Endothelial cell of umbilical vein (primary cell): ENCODE results near the gene TXNDC2. TPM values are rescaled to one million over a fixed set of nuclear protein-coding genes. Genes with fewer than 3 reads are reported as not detected.

ENCODE experiments used
- BruUV-seq: library from RNA; stranded (reverse); fragments of 400-500 nt; replicated peaks from 2 replicates; lab custom pipeline; 2021; lab: Mats Ljungman, UMichigan
- CTCF ChIA-PET: fragments of 300-600, 350-600 bp; sonication (Branson Sonifier 250); formaldehyde crosslinking; loops from one replicate; lab custom pipeline; 2021; ENCODE audit warnings: antibody characterized with exemption, inconsistent platforms; lab: Charles Lee
- POLR2A ChIA-PET: fragments of 300-600, 350-600 bp; sonication (Branson Sonifier 250); formaldehyde crosslinking; loops from one replicate; lab custom pipeline; 2021; ENCODE audit warnings: antibody characterized with exemption, inconsistent platforms; lab: Charles Lee
- DNase-seq: peaks from one replicate; pipeline ENCODE4 v3.0.0-alpha.2; 2011; ENCODE audit warnings: low read depth, low spot score
- FAIRE-seq: peaks from 2 replicates; lab custom pipeline; 2011; peaks lifted over from hg19 to GRCh38; lab: Jason Lieb, UNC
- H2AFZ ChIP-seq: 2 replicates; pipeline ENCODE4 v1.6.0; 2012; ENCODE audit warnings: low read depth, low read length, control low read depth, inconsistent platforms
- H3K27ac ChIP-seq: 2 replicates; pipeline ENCODE4 v1.5.1; 2011; ENCODE audit warnings: low read depth, mild to moderate bottlenecking, control low read depth, low read length, moderate library complexity; ENCODE audit not compliant: insufficient read depth
- H3K27me3 ChIP-seq, 2 experiments: 2 replicates each; pipeline versions ENCODE4 v1.6.0 to v1.6.1; 2011; ENCODE audit warnings: low read length in 2 of 2, mixed read lengths in 1 of 2; ENCODE audit not compliant: control insufficient read depth in 2 of 2, insufficient read depth in 2 of 2
- H3K36me3 ChIP-seq, 2 experiments: 2 replicates in 1 of 2; 3 replicates in 1 of 2; pipeline ENCODE4 v1.5.1; 2011; ENCODE audit warnings: low read length in 2 of 2, mild to moderate bottlenecking in 1 of 2, moderate library complexity in 1 of 2; ENCODE audit not compliant: control insufficient read depth in 2 of 2, insufficient read depth in 2 of 2; ENCODE audit errors: extremely low read depth in 1 of 2
- H3K4me1 ChIP-seq: 3 replicates; pipeline ENCODE4 v1.5.1; 2011; ENCODE audit warnings: mild to moderate bottlenecking, low read length; ENCODE audit not compliant: control insufficient read depth, insufficient read depth; ENCODE audit errors: extremely low read depth
- H3K4me2 ChIP-seq: 2 replicates; pipeline ENCODE4 v1.6.1; 2011; ENCODE audit warnings: low read length, control low read depth, mixed read lengths; ENCODE audit not compliant: insufficient read depth
- H3K4me3 ChIP-seq, 3 experiments: fragments of 200-600 bp in 1 of 3; sonication (generic), shearing (Covaris generic) in 1 of 3; replicated peaks in 1 of 3; 2 replicates each; pipeline ENCODE4 v1.5.1; 2011 to 2016; ENCODE audit warnings: control low read depth in 3 of 3, low read length in 3 of 3, mild to moderate bottlenecking in 2 of 3, inconsistent platforms in 1 of 3, low read depth in 1 of 3, moderate library complexity in 1 of 3; ENCODE audit not compliant: insufficient read depth in 1 of 3
- H3K79me2 ChIP-seq: 2 replicates; pipeline ENCODE4 v1.6.0; 2012; ENCODE audit warnings: low read length, inconsistent platforms; ENCODE audit not compliant: control insufficient read depth, insufficient read depth
- H3K9ac ChIP-seq: replicated peaks from 2 replicates; pipeline ENCODE3; 2011; ENCODE audit warnings: low read length, control low read depth; ENCODE audit not compliant: insufficient read depth; ENCODE audit errors: extremely low read depth
- H3K9me1 ChIP-seq: replicated peaks from 3 replicates; pipeline ENCODE4 v1.6.0; 2011; ENCODE audit warnings: mild to moderate bottlenecking, low read length; ENCODE audit not compliant: control insufficient read depth, insufficient read depth; ENCODE audit errors: extremely low read depth
- H3K9me3 ChIP-seq: replicated peaks from 2 replicates; pipeline ENCODE4 v1.5.1; 2012; ENCODE audit warnings: low read length, inconsistent platforms; ENCODE audit not compliant: control insufficient read depth, insufficient read depth
- H4K20me1 ChIP-seq: replicated peaks from 2 replicates; pipeline ENCODE3; 2011; ENCODE audit warnings: mild to moderate bottlenecking, low read length; ENCODE audit not compliant: control insufficient read depth, insufficient read depth; ENCODE audit errors: extremely low read depth
- EZH2 ChIP-seq: IDR thresholded peaks from 2 replicates; pipeline ENCODE4 v1.6.1; 2012; ENCODE audit warnings: borderline replicate concordance, low read depth, mild to moderate bottlenecking, moderate library complexity, low read length, inconsistent platforms; ENCODE audit not compliant: severe bottlenecking
- FOS ChIP-seq: IDR thresholded peaks from 2 replicates; pipeline ENCODE4 v1.6.1; 2011; ENCODE audit warnings: mild to moderate bottlenecking, low read length, moderate library complexity, borderline replicate concordance; ENCODE audit not compliant: insufficient read depth
- GATA2 ChIP-seq: IDR thresholded peaks from 2 replicates; pipeline ENCODE4 v1.7.0; 2011; ENCODE audit warnings: low read depth, mild to moderate bottlenecking, moderate library complexity, mixed read lengths, low read length; ENCODE audit not compliant: insufficient read length, insufficient read depth
- JUN ChIP-seq: IDR thresholded peaks from 2 replicates; pipeline ENCODE4 v1.6.1; 2011; ENCODE audit warnings: borderline replicate concordance, low read depth; ENCODE audit not compliant: insufficient read length, insufficient read depth
- MYC ChIP-seq: IDR thresholded peaks from one replicate; pipeline ENCODE4 v1.6.1; 2011; ENCODE audit warnings: mild to moderate bottlenecking, low read depth, low read length
- POLR2A ChIP-seq: IDR thresholded peaks from 2 replicates; pipeline ENCODE4 v1.6.1; 2012; ENCODE audit warnings: low read depth, mild to moderate bottlenecking, control low read depth, low read length
- POLR2AphosphoS5 ChIP-seq: IDR thresholded peaks from 2 replicates; pipeline ENCODE4 v1.6.1; 2012; ENCODE audit warnings: low read depth, mild to moderate bottlenecking, control low read depth, low read length, moderate library complexity; ENCODE audit not compliant: insufficient read depth
- dilution Hi-C: fragments of 300-500 bp; cut with MboI; formaldehyde crosslinking; loops from one replicate; pipeline ENCODE4 v1.15.0; 2019; ENCODE audit warnings: low sequenced_read_pairs; ENCODE audit not compliant: extremely low pct_ligation_motif_present
- intact Hi-C: fragments of 100-400 bp; cut with micrococcal nuclease; formaldehyde crosslinking; loops from one replicate; pipeline ENCODE4 v1.10.0; 2022
- polyA plus RNA-seq, 4 experiments: library from polyadenylated mRNA; depleted of rRNA in 3 of 4; stranded (reverse) in 3 of 4; unstranded in 1 of 4; fragments of >200 nt; gene quantifications; 2 replicates each; pipeline versions ENCODE4 v1.2.1 to v1.2.3, GENCODE V29; 2011 to 2012; ENCODE audit warnings: missing spikeins in 1 of 4
- total RNA-seq: library from RNA; stranded (reverse); gene quantifications from 2 replicates; pipeline ENCODE4 v1.2.3, GENCODE V29; 2021
- TF ChIP-seq, protein P1 (sequence below), 2 donors: IDR thresholded peaks; 1 replicate in 1 of 2; 2 replicates in 1 of 2; pipeline ENCODE4 v1.5.1; 2011; ENCODE audit warnings: low read length in 2 of 2, mild to moderate bottlenecking in 2 of 2, moderate library complexity in 2 of 2, control low read depth in 1 of 2, inconsistent platforms in 1 of 2, low read depth in 1 of 2; ENCODE audit not compliant: insufficient read depth in 1 of 2; ENCODE audit errors: extremely low read depth in 1 of 2
- TF ChIP-seq, protein P2 (sequence below): IDR thresholded peaks from 2 replicates; pipeline ENCODE4 v1.6.1; 2011; ENCODE audit not compliant: insufficient read depth, insufficient read length

Gene TXNDC2
- total and polyA plus RNA-seq, 2 donors (not counting 3 experiments of a cell fraction or from before 2014, with no cell fraction given), result 0.12 TPM; not detected in 1

DNA sequence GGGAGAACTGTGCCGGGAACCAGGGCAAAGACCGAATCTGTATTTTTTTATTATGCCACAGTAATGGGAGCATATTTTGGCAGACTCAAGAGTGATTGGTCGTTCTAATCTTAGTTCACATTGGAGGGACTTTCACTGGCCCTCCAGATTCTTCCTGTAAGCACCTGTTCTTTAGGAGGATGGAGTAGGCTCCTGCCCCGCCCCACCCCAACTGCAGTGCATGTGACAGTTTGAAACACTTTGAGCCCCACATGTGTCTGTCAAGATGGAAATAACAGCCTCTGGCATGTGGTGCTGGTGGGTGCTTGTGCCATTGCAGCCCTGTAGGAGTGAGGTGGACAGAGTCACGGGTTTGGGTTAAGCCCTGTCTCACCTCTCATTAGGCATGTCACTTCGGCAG is 43.3 kb upstream of the TXNDC2 start:
- H3K79me2 ChIP-seq, result no peaks in the 10 kb centered on the region
- FAIRE-seq, result no peak
- TF ChIP-seq POLR2A, result no peak
- no peak for TF ChIP-seq POLR2AphosphoS5
- no peak for TF ChIP-seq MYC
- TF ChIP-seq FOS, result no peak
- TF ChIP-seq, protein P1, sequence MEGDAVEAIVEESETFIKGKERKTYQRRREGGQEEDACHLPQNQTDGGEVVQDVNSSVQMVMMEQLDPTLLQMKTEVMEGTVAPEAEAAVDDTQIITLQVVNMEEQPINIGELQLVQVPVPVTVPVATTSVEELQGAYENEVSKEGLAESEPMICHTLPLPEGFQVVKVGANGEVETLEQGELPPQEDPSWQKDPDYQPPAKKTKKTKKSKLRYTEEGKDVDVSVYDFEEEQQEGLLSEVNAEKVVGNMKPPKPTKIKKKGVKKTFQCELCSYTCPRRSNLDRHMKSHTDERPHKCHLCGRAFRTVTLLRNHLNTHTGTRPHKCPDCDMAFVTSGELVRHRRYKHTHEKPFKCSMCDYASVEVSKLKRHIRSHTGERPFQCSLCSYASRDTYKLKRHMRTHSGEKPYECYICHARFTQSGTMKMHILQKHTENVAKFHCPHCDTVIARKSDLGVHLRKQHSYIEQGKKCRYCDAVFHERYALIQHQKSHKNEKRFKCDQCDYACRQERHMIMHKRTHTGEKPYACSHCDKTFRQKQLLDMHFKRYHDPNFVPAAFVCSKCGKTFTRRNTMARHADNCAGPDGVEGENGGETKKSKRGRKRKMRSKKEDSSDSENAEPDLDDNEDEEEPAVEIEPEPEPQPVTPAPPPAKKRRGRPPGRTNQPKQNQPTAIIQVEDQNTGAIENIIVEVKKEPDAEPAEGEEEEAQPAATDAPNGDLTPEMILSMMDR (IDR thresholded peaks at IDR 0.05; ENCODE audit: extremely low read depth in 1 of 2, insufficient read depth in 1 of 2, low read depth in 1 of 2, low read length in 2 of 2), result no peak
- no peak for TF ChIP-seq JUN
- no peak for TF ChIP-seq EZH2
- TF ChIP-seq, protein P2, sequence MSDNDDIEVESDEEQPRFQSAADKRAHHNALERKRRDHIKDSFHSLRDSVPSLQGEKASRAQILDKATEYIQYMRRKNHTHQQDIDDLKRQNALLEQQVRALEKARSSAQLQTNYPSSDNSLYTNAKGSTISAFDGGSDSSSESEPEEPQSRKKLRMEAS, result no peak
- no peak for TF ChIP-seq GATA2
- no peak overlapping the region for H3K27ac ChIP-seq
- no peak overlapping the region for H3K9ac ChIP-seq
- no peaks in the 10 kb centered on the region for H4K20me1 ChIP-seq
- no peak for DNase-seq
- H3K4me3 ChIP-seq, result no peak overlapping the region
- peaks cover 6% of the 10 kb centered on the region for H3K4me1 ChIP-seq
- POLR2A ChIA-PET, result no interaction called here
- no peaks in the 10 kb centered on the region for H3K36me3 ChIP-seq
- intact Hi-C loops, result no loop called here
- CTCF ChIA-PET, result no interaction called here
- H3K4me2 ChIP-seq, result no peak overlapping the region
- no peaks in the 10 kb centered on the region for H3K27me3 ChIP-seq
- dilution Hi-C loops, result no loop called here
- H2AFZ ChIP-seq, result no peak overlapping the region
- H3K9me1 ChIP-seq, result no peaks in the 10 kb centered on the region
- BruUV-seq, result no TSS peak
- no peaks in the 10 kb centered on the region for H3K9me3 ChIP-seq
